Measurements from ENCODE around the gene TACC2.

Gene TACC2

DNA sequence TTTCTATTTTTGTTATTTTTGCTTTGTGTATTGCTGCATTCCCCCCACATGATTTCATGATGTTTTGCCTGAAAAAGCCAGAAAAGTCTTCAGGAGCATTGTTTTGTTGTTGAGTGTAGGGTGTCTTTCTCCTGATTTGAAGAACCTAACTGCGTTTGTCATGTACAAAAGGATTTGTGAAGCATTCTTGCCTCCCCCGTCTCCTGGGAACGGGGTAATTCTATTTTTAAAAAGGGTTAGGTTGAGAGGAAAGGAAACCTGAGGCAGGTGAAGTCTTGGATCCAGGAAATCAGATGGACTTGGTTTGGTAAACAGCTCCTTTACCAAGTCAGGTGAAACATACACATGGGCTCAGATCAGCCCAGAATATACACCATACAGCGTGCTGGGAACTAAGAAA lies 256.2 kb downstream of the TACC2 start:
- DNase-seq, result no peak

DNA sequence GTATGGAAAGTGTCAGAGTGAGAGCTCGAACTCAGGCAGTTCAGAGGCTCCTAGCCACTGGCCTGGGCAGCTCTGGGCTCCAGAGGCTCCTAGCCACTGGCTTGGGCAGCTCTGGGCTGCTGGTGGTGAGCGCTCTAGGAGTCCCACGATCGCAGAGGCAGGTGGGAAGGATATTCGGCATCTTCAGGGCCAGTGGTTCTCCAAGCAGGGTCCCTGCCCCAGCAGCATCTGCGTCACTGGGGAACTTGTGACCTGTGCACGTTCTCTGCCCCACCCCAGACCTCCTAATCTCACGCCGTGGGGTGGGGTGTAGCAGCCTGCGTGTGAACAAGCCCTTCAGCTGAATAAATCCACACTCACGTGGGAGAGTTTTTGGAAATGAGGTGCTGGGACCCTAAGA lies 256.9 kb downstream of the TACC2 start:
- no peak for DNase-seq

DNA sequence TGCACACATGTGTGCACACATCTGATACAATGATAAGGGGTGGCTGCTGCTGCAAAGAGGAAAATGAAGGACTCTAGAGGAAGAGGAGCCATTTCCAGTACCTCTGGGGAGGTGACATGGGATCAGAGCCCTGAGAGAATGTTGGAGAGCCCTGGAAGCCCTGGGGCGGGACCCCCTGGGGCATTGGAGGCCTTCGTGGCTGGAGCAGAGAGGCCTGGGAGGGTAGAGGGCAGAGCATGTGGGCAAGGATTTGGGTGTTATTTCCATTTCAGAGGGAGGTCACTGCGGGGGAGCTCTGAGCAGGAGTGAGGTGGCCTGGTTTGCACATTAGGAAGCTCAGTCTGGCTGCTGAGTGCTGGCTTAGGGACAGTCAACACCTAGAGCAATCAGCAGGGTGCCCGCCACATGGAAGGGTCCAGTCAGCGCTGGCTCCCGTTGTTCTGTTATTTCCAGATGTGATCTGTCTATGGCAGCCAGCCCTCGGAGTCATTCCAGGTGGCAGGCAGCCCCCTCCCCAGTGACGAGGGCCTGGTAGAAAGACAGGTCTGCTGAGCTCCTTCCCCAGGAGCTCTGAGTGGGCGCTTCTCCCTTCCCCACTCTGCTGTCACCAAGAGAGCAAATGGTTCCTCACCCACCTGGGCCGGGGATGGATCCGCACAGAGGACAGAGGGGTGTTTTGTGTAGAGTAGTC lies 258.0 kb downstream of the TACC2 start:
- no peak for DNase-seq

DNA sequence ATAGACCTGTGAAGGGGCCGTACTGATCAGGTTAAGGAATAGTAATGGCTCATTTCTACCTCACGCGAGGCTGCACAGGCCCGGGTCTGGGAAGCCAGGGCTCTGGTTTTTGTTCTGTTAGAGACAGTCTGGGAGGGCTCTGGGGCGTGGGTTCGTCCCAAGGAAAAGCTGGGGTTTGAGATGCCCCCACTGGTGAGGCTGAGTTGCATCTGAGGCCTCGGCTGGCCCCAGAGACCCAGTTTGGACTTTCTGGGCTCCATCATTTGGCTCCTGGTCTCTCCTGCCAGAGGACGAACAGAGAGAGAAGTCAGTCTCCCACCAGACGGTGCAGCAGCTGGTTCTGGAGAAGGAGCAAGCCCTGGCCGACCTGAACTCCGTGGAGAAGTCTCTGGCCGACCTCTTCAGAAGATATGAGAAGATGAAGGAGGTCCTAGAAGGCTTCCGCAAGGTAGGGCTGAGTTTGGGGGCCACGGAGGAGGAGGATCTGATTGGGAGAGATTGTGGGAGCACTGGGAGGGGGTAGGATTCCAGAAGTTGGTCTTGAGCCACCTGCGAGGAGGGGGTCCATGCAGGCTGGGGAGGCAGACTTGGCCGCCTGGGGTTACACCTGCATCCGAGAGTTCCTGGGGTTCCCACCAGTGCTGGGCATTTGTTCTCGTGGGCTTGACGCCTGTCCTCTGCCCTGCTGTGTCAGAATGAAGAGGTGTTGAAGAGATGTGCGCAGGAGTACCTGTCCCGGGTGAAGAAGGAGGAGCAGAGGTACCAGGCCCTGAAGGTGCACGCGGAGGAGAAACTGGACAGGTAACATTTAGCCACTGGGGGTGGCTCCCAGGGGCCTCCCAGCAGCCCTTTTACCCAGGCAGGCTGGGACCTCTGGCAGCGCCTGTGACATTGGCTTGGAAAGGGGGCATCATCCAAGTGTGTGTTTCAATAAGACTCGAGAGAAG lies 259.7 kb downstream of the TACC2 start:
- no peak for DNase-seq

DNA sequence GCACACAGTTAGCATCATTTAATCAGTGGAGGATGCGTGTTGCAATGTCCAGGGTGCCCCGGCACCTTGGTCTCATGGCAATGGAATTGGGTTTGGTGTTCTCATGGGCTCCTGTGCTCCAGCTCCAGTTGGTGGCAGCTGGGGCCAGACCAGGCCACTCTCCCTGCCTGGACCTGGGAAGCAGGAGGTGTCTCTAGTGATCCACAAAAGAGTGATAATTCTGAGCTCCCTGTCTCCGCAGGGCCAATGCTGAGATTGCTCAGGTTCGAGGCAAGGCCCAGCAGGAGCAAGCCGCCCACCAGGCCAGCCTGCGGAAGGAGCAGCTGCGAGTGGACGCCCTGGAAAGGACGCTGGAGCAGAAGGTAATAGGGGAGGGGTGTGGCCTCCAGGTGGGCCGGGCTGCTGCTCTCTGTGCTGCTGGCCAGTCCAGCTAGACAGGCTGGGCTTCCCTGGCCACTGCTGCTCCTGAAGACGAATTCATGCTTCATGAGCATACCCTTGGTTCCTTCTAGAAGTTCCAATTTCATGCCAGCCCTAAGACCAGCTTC lies 260.4 kb downstream of the TACC2 start:
- DNase-seq, result no peak

DNA sequence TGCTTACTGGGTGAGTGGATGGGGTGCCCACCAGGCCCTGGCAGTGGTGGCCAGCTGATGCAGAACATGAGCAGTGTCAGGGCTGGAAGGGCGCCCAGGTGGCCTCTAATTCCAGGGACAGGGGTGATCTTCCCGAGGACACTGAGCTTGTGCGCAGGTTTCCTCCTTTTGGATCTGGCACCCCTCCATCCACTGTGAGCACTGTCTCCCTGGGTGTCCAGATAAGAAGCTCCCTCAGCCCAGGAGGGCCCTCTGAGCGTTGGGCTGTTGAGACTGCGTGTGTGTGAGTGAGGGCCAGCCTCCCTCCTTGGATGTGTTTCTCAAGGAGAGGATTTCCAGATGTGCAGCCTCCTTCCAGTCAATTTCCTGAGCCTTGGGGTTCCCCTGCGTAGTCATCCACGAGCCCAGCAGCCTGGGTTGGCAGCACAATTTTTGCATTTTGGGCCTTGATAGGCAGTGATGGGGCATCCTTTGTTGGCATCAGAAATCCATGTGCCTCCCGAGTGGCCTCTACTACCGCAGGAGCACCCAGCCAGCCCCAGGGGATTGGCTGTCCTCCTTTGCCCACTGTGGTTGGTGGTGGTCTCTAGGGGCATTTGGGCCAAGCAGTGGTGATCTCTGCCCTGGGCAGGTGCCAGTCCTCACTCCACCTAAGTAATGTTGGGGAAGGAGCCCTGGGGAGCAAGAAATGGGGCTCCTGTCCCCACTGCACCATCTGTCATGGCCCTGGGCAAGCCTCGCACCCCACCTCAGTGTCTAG lies 261.2 kb downstream of the TACC2 start:
- no peak for DNase-seq

DNA sequence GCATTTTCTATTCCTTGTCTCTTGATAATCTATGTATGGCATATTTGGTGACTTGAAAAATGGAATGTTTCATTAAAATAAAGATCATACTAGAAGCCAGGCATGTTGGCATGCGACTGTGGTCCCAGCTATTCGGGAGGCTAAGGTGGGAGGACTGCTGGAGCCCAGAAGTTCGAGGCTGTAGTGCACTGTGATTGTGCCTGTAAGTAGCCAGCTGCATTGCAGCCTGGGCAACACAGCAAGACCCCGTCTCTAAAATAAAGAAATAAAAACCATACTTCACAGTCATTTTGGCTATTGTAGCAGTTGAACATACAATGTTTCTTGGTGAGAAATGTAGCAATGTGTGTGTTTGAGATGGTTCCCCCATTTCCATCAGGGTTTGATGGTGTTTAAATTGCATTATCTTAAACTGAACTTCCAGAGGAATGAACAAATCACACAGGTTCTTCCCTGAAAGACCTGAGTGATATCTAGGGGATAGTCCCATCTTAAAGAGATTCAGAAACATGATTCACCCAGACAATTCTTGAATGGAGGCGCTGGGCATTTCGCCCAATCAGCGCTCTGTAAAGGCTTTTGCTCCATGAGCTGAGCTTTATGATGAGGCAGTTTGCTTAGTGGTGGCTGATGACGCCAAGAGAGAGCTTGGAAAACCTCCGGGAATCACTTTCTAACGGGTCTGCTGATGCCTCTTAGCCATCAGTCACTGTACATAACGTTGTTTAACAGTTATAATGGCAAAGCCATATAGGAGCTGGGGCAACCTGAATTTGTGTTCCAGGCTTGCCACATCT lies 262.7 kb downstream of the TACC2 start:
- DNase-seq, result no peak

DNA sequence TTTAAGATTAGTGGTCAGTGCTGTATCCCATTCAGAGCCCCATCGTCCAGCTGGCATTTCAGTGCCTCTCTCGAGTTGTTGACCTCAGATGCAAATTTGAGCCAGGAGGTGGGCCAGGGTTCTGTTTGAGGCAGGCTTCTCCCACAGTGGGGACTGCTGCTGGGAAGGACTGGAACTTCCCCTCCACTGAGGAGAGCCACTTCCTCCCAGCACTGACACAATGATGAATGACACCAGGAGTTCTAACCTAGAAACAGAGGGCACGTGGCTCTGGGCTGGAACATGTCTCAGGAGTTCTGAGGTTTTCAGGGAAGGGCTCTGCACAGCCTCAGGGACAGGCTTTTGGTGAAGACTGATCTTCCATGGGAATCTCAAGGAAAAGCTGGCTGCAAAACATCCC lies 263.8 kb downstream of the TACC2 start:
- DNase-seq, result no peak

DNA sequence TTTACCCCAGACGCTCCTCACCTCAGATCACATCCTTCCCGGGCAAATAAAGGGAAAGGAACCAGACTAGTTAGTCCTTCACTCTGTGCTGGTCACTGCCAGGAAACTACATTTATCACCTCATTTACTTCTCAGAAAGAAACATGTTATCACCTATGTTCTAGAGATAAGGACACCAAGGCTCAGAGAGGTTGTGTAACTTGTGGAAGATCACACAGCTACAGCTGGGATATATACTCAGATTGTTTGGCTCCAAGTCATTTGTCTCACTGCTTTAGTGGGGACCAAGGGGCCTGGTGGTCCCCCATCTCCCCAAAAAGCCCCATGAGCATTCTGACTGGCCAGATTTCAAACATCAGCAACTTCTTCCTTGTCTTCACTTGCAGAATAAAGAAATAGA lies 264.6 kb downstream of the TACC2 start:
- no peak for DNase-seq

DNA sequence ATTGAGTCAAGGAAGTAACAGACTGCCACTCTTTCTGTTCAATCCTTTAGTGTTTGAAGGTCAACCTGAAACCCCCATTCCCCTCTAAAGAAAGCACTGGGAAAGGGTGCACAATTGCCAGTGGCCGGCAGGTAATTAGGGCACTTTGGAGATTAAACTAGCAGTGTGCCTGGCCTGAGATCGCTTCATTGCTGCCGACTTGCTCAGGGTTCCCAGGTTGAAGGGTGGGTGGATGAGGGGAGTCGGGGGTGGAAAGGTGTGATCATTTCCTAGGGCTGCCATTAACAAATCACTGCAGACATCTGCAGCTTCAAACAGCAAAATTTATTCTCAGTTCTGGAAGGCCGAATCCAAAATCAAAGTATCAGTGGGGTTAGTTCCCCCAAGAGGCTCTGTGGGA lies 265.9 kb downstream of the TACC2 start:
- no peak for DNase-seq

DNA sequence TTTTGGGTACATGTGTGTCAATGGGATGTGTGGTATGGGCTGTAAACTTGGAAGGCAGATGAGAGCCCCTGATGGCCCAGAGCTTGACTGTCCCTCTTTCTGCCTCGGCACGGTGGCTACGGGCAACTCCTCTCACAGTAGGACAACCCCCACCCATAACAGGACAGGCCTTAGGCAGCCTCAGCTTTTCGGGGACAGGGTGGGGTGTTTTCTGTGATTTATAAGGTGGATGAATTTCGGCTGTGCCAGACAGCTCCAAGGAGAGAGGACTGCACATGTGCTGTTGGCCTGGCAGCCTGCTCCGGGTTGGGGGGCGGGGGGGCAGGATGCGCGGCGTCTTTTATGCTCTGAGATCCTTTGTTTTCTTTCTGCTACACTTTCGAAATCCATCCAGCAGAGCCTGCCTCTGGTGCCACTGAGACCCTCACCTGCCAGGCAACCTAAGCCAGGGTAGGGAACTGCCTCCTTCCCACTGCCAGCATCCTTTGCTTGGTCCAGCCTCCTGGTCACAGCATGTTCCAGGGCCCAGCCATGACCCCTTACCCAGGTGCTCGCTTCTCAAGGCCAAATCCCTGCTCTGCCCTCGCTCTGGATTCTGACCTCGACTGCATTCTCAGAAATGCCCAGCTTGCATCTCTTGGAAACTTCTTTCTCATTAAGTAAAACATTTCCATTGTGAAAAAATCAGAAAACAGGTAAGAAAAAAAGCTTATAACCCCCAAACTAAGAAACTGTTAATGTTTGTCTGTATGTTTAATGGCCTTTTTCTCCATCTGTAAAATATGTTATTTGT lies 266.7 kb downstream of the TACC2 start:
- DNase-seq, result no peak

DNA sequence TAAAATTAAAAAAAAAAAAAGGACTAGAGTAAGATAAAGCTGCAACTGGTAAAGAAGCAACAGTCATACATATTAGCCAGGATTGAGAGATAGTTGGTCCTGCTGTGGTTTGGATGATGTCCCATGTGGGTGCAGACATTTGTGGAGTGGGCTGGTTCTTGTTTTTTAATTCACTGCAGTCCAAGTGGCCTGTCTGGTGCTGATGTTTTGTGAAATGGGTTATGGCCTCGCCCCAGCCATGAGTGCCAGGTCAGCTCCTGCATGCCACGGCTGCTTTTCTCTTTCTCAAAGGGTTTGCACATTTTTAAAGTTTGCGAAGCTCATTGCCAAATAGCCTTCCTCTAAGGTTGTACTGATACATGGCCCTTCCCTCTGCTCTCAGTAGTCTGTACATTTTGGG lies 268.1 kb downstream of the TACC2 start:
- DNase-seq, result no peak

DNA sequence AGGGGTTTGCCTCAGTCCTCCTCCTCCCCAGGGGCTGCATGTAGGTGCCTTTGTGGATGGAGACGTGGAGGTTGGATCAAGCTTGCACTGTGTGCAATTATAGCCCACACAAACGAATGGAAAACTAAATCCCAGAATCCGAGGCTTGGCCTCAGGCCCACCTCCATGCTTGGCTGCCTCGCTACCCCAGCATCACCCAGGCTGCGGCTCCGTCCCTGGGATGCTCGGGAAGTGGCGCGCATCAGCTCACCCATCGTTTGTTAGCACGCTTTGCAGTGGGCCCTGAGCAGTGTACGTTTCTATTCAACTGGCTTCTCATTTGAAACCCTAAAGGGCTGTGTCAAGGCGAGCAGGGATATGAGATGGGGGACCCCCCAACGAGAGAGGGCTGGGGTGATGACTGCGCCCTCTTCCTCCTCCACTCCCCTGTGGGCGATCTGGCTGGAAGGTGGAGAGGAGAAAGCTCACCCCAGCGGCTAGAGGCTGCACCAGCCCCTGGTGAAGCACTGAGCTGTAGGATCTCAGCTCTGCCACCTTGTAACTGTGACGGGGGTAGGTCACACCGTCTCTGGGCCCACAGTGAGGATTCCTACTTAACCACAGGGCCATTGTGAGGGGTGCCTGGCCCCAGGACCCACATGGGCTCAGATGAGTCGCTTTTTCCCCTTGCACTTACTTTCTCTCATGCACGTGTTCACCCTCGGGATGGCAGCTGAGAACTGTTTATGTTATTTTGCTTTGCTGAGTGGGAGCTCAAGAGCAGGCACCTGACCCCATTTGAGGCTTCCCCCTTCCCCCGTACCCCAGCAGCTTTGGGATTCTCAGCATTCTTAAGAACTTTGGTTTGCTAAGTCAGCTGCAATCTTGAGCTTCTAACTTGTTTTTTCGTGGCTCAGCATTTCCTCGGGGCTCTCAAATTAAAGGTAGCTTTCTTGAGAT lies 269.4 kb downstream of the TACC2 start:
- DNase-seq, result no peak

DNA sequence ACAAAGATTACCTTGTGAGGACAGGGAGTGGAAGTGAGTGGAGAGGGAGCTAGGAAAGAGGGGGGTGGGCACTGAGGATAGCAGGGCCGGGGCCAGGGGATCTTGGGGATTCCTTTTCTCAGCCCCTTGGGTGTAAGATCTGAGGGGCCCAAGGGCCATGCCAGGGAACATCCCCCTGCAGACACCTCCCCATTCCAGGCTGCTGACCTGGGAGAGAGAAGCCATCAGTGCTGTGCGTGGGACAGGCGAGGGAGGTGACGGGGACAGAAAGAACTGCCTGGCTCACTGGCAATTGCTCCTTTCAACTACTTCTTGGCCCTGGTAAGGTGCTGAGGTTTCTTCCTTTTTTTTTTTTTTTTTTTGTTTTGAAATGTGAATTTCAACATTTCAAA lies 270.1 kb downstream of the TACC2 start:
- no peak for DNase-seq

DNA sequence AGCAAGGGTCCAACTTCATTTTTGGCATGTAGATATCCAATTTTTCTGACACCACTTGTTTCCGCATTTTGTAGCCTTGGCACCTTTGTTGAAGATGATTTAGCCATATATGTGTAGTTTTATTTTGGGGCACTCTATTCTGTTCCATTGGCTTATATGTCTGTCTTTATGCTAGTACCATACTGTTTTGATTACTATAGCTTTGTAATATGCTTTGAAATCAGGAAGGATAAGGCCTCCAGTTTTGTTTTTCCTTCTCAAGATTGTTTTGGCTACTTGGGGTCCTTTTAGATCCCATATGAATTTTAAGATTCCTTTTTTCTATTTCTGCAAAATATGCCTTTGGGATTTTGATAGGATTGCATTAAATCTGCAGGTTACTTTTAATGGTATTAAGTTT lies 272.6 kb downstream of the TACC2 start:
- DNase-seq, result no peak

DNA sequence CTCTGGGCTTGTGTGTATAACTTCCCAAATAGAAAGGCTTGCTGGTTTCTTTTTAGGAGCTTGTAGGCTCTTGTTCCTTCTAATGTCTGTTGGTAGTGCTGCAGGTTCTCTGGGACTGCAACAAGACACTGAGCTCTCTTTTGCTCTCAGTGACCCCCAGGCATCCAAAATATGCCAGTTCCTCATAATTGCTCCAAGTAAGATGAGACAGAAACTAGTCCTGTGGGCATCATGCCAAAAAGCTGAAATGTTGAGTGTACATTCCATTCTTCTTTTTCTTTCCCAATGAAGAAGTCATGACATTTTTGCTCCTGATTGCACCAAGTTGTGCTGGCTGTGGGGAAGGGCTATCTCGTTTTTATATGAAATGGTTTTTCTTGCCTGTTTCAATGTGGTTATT lies 275.0 kb downstream of the TACC2 start:
- no peak for DNase-seq

DNA sequence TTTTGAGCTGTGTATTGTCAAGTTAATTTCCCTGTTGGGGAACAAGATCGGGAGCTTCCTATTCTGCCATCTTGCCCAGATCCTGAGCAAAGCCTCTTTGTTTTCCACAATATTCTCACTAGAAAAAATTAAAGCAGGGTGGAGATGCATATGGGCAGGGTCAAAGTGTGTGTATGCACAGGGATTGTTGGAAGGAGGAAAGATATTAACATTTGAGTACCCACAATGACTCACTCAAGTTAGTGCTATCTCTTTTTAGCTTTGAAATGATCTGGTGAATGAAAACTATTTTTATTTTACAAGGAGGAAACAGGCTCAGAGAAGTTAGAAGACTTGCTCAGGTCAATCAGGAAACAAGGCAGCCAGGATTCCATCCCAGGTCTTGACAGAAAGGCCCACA lies 275.5 kb downstream of the TACC2 start:
- no peak for DNase-seq

DNA sequence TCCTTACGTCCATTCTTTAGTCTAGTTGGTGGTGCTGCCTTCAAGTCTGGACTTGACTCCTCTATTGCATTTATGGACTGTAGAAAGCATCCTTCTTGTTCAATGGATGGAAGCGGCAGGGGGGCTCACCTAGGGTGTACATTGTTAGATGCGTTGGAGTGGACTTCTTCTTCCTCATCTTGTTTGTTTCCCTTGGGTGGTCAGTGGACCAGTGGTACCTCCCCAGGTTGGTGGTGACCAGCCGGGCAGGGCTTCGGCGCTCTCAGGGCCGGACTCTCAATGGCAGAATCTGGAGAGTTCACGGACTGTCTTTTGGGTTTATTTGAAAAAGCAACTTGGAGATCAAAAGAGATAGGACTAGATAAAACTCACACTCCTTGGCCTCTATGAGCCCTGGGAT lies 276.0 kb downstream of the TACC2 start:
- DNase-seq, result no peak

DNA sequence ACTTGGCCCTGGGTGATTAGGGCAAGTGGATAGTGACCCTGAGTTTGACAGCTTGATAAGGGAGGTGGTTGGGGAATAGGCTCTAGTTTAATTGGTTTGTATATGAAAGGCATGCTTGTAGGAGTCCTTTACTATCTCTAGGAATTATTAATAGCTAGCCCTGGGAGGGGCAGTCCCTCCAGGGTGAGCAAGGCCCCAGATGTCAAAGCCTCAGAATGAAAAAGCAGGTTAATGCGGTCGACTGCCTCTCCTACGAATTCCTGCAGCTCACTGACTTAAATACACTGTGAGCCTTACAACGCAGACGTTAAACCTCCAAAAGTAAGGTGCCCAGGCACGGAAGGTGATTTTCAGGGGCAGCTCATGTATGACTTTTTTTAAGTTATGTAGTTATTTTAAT lies 276.9 kb downstream of the TACC2 start:
- no peak for DNase-seq

Measured in anterior cingulate cortex (tissue), 58 donors.